Skeletal muscle satellite cell (primary cell): ENCODE measurements around the gene ANKRD33B.
A peak's percentile ranks its signal among the peaks of the same experiment; 100 is the strongest.

ENCODE experiments used
- H3K27me3 ChIP-seq: 2 replicates; pipeline ENCODE4 v1.7.0; 2013; ENCODE audit warnings: low read length; ENCODE audit not compliant: control insufficient read depth, insufficient read depth
- H3K36me3 ChIP-seq: 2 replicates; pipeline ENCODE4 v1.7.0; 2013; ENCODE audit warnings: mild to moderate bottlenecking, control low read depth, low read length; ENCODE audit not compliant: insufficient read depth
- H3K4me1 ChIP-seq: 2 replicates; pipeline ENCODE4 v1.7.0; 2013; ENCODE audit warnings: low read length; ENCODE audit not compliant: control insufficient read depth, insufficient read depth
- H3K4me2 ChIP-seq: 2 replicates; pipeline ENCODE4 v1.7.0; 2013; ENCODE audit warnings: mild to moderate bottlenecking, low read length
- H3K4me3 ChIP-seq: 2 replicates; pipeline ENCODE4 v1.7.0; 2013; ENCODE audit warnings: low read length
- H3K9ac ChIP-seq: 2 replicates; pipeline ENCODE4 v1.7.0; 2013; ENCODE audit warnings: mild to moderate bottlenecking, low read depth, low read length, moderate library complexity
- H3K9me3 ChIP-seq: replicated peaks from 2 replicates; pipeline ENCODE4 v1.7.0; 2013; ENCODE audit warnings: mild to moderate bottlenecking, control low read depth, low read length

Gene ANKRD33B

DNA sequence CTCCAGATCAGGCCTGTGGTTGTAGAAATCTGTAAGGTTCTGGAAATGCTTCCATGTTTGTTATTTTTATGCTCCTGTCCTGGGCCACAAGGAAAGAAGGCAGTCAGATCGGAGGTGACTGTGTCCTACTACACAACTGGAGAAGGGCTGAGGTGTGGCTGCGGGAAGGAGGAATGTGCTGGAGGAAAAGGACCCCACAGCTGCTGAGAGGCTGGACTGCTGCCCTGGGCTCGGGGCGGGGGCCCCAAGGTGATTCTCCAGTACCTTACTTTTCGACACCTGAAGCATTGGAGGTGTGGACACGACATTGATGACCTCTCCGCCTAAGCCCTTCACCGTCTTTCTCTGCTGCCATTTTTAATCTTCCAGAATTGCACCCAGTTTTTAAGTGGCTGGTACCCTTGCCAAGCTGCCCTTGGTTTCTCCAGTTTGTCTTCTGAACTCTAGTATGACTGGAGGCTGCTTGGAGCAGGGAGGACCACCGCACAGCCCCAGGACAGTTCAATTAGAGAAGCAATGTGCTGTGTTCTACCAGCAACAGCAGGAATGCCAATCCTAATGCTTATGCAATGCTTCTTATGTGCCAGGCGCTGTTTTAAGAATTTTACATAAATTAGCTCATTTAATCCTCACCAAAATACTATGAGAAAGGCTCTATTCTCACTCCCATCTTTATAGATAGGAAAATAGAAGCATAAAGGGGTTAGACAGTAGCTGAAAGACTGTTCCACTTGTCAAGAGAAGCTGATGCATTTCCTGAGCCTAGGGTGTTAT lies 13.5 kb upstream of the ANKRD33B start:
- H3K4me3 ChIP-seq = peak overlapping the region; percentile 31
- no peaks in the 10 kb centered on the region for H3K9me3 ChIP-seq
- H3K4me1 ChIP-seq = peaks cover 33% of the 10 kb centered on the region
- H3K36me3 ChIP-seq = no peaks in the 10 kb centered on the region
- H3K27me3 ChIP-seq = peaks cover 11% of the 10 kb centered on the region
- peak overlapping the region; percentile 67 for H3K9ac ChIP-seq
- peak overlapping the region; percentile 71 for H3K4me2 ChIP-seq

DNA sequence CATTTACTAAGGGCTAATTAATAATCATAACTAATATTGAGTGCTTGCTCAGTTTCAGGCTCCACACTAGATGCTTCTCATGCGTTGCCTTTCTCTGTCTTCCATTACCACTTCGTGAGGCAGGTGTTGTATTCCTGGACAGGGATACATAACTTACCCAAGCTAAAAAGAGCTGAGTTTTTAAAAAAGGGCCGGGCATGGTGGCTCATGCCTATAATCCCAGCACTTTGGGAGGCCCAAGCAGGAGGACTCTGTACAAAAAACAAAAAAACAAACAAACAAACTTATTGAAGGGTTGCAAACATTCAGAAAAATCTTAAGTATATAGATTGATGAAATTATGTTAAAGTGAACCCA lies 12.1 kb upstream of the ANKRD33B start:
- Histone ChIP-seq H3K36me3 (no peaks in the 10 kb centered on the region), H3K9me3 (no peaks in the 10 kb centered on the region), H3K4me2 (peak overlapping the region; percentile 71), H3K4me3 (peak overlapping the region; percentile 35), H3K4me1 (peaks cover 47% of the 10 kb centered on the region), H3K27me3 (no peaks in the 10 kb centered on the region), H3K9ac (peak overlapping the region; percentile 55)

DNA sequence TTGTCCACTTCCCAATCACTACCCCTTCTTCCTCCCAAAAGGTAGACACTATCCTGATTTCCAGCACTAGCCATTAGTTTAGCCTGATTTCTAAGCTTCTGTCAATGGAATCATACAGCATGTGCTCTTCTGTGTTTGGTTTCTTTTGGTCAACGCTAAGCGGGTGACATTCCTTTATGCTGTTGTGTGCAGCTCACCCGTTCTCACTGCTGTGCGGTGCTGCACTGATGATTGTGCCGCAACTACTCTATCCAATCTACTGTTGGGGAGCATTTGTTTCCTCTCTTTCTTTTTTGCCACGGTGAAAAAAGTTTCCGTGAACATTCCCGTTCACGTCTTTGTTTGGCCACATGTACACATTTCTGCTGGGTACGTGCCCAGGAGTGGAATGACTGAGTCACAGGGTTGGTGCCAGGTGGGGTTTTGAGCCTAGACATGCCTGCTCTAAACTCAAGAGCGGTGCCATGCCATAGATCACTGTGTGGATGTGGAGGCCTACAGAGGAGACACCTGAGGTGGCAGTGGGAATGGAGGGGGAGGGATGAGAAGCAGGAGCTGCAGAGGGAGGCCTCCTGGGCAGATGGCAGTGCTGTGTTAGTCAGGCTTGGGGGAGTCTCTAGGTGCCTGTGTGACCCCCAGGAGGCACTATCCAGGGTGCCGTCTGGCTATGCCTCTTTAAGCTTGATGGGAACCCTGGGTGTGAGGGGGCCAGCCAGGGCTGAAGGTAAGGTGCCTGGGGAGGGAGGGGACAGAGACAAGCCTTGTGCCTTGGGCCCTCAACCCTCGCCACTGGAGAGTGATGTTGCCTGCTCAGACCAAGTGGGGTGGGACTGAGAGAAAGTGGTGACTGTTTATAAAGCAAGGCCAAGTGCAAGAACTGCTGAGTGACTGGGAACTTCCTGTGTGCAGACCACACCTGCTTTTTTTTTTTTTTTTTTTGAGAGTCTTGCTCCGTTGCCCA lies 11.4 kb upstream of the ANKRD33B start:
- H3K4me2 ChIP-seq = no peak overlapping the region
- H3K4me3 ChIP-seq = no peak overlapping the region
- H3K27me3 ChIP-seq = no peaks in the 10 kb centered on the region
- no peaks in the 10 kb centered on the region for H3K9me3 ChIP-seq
- peak overlapping the region; percentile 55 for H3K9ac ChIP-seq
- H3K36me3 ChIP-seq = no peaks in the 10 kb centered on the region
- H3K4me1 ChIP-seq = peaks cover 53% of the 10 kb centered on the region

DNA sequence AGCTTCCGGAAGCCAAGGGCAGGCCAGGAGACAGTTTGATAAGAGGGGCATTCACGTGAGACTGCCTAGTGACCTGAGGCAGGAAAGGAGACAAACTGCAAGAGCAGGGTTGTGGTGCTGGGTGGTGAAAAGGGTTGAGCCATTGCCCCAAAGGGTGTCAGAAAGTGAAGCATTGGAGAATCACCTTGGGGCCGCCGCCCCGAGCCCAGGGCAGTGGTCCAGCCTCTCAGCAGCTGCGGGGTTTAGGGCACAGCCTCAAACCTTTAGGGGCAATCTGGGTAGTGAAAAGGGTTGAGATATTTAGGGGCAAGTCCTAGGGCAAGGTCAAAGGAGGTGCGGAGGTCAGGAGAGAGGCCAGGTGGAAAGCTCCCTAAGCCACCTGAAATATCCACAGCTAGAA lies 10.4 kb upstream of the ANKRD33B start:
- Histone ChIP-seq H3K9me3 (no peaks in the 10 kb centered on the region), H3K4me3 (no peak overlapping the region), H3K4me2 (no peak overlapping the region), H3K36me3 (no peaks in the 10 kb centered on the region), H3K9ac (no peak overlapping the region), H3K4me1 (peaks cover 58% of the 10 kb centered on the region), H3K27me3 (no peaks in the 10 kb centered on the region)

DNA sequence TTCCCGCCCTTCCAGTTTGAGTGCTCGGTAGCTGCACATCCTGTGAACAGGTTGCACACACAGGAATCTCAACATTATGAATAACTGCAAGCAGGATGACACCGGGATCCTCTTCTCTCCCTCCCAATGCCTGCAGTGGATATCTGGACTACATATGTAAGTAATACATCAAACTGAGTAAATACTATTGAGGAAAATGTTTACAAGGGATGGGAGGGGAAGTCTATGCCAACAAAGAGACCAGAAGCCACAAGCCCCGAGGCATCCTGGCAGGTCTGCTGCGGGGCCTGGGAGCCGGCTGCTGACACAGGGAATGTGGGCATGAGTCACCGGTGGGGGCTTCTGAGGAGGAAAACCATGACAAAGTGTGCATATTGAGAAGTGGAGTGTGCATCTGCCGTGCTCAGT lies 8.6 kb upstream of the ANKRD33B start:
- Histone ChIP-seq H3K27me3 (peaks cover 3% of the 10 kb centered on the region), H3K4me1 (peaks cover 55% of the 10 kb centered on the region), H3K36me3 (no peaks in the 10 kb centered on the region), H3K9me3 (no peaks in the 10 kb centered on the region), H3K4me3 (no peak overlapping the region), H3K4me2 (no peak overlapping the region), H3K9ac (no peak overlapping the region)

DNA sequence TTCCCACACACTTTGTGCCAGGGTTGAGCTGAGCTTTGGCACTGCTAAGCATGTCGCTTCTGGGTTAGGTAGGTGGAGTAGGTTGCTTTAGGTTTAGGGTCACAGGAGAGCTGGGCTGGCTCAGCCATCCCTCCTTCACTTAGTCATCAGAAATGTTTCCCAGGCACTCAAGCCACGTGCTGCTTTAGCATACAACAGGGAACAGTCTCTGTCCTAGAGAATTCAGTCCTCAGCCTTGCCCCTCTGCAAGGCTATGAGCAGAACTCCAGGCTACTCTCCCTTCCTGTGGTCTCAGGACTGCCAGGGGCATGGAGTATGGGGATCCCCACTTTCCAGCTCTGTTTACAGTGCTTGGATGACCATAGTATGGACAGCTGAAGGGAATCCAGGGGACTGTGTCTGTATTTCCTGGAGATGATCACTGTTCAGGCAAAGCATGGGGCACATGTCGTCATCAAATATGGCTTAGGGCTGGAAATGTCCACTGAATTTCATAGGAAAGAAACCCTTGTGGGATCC lies 7.5 kb upstream of the ANKRD33B start:
- H3K27me3 ChIP-seq = peaks cover 4% of the 10 kb centered on the region

DNA sequence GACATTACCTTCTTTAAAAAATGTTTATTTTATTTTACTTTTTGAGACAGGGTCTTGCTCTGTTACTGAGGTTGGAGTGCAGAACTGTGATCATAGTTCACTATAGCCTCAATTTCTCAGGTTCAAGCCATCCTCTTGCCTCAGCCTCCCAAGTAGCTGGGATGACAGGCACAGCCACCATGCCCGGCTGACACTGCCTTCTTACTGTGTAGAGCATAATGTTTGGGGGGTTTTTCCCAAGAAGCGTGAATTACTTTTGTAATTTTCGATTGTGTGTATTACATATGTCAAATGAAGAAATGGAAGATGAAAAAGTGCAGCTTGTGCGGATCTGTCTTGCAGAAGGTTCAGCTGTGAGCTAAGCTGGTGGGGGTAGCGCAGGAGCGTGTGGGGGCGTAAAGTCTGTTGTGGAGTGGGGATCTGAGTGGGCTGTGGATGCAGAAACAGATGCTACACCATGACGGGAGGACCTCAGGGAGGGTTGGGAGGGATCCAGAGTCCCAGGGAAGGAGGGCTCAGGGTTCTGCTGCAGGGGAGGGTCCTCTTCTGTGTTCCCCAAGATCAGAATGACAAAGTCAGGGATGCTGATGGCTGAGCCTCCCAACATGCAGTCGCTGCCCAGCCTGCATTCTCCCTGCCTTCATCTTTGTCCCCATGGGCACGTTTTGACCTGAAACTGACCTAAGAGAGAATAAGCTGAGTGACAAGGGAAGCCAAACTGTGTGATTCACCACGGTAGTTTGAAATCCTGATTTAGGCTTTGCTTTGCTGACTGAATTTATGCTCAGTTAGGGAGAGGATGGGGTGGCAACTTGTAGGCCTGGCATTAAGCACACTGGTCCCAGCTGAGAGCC lies 6.8 kb upstream of the ANKRD33B start:
- peaks cover 37% of the 10 kb centered on the region for H3K4me1 ChIP-seq
- H3K9ac ChIP-seq = no peak overlapping the region
- no peak overlapping the region for H3K4me3 ChIP-seq

More for the DNA sequence above, 7.5 kb upstream of the ANKRD33B start:
- H3K9me3 ChIP-seq = no peaks in the 10 kb centered on the region
- no peaks in the 10 kb centered on the region for H3K36me3 ChIP-seq
- no peak overlapping the region for H3K9ac ChIP-seq
- H3K4me2 ChIP-seq = peak overlapping the region; percentile 42
- peaks cover 45% of the 10 kb centered on the region for H3K4me1 ChIP-seq
- no peak overlapping the region for H3K4me3 ChIP-seq

DNA sequence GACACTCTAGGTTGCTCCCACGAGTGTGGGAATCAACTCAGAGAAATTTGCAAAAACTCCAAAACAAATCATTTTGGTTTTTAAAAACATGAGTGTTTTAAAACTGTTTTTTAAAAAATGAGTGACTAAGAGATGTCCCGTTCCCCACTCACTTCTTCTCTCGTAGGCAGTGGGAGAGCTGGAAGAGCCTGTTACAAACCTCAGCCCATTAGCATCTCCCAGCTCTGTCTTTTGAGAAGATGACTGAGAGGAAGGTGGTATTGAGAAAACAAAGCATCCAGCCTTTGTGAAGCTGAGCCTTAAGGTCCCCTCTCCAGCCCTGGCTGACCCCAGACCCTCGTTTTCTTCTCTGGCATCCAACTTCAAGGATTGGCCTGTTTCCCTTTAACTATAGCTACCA lies 4.7 kb upstream of the ANKRD33B start:
- Histone ChIP-seq H3K36me3 (no peaks in the 10 kb centered on the region), H3K4me1 (peaks cover 36% of the 10 kb centered on the region)

More for the DNA sequence above, 6.8 kb upstream of the ANKRD33B start:
- Histone ChIP-seq H3K9me3 (no peaks in the 10 kb centered on the region), H3K36me3 (no peaks in the 10 kb centered on the region), H3K4me2 (no peak overlapping the region), H3K27me3 (peaks cover 4% of the 10 kb centered on the region)

DNA sequence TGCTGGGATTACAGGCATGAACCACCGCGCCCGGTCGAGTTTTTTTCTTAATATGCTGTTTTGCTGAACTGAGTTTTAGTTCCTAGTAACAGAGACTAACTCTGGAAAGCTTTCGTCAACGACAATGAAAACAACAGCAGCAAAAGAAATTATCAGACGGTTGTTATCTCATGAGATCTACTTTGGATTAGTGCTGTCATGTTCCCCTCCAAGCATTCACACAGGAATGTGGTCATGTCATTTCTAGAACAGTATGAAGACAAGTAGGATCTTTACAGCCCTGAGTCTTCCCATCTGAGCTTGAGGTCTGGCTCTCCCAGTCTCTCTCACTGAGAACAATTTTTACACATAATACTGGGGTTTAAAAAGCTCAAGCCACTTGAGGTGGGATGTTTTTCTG lies 4.0 kb upstream of the ANKRD33B start:
- peaks cover 4% of the 10 kb centered on the region for H3K27me3 ChIP-seq
- H3K4me3 ChIP-seq = no peak overlapping the region
- H3K9me3 ChIP-seq = no peaks in the 10 kb centered on the region
- H3K4me2 ChIP-seq = no peak overlapping the region
- peaks cover 38% of the 10 kb centered on the region for H3K4me1 ChIP-seq
- no peak overlapping the region for H3K9ac ChIP-seq
- no peaks in the 10 kb centered on the region for H3K36me3 ChIP-seq

More for the DNA sequence above, 4.7 kb upstream of the ANKRD33B start:
- no peak overlapping the region for H3K4me3 ChIP-seq
- peaks cover 4% of the 10 kb centered on the region for H3K27me3 ChIP-seq
- no peaks in the 10 kb centered on the region for H3K9me3 ChIP-seq
- H3K4me2 ChIP-seq = no peak overlapping the region
- no peak overlapping the region for H3K9ac ChIP-seq

DNA sequence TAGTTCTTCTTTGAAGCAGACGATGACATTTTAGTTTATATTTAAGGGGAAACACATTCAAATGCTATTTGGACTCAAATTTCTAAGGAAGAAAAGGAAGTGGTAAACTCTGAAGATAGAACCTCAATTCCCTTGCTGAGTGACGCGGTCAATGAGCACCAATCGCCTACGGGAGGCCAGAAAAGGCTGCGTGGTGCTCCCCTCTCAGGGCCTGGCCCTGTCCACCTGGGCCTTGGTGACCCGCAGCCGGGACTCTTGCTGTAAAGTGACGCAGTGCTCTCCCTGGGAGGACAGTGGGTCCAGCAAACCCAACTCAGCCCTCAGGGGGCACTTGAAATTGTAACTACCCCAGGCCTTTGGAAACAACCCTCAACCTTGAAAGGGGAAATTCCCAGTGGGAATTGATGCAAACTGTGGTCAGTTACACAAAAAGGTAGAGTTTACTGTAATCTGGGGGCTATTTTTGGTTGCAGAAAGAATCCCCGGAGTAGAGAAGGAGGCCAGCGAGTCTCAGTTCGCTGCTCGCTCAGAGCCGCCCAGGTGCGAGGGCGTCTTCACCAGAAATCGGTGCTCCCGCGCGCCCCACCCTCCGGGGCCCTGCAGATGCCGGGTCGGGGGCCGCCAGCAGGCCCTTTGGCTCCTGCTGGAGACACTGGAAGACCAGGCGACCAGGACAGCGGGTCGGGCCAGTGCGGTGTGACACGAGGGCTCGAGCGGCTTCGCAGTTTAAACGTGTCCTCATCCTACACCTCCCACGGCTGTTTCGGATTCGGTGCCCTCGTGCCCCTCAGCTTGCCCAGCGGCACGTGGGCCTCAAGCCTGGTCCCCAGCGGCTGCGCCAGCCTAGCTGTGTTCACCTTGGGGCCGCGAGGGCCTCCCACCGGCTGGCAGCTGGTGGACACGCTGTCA lies 1.4 kb upstream of the ANKRD33B start:
- H3K27me3 ChIP-seq = peaks cover 4% of the 10 kb centered on the region
- peaks cover 21% of the 10 kb centered on the region for H3K4me1 ChIP-seq
- peak overlapping the region; percentile 84 for H3K4me3 ChIP-seq
- H3K9me3 ChIP-seq = no peaks in the 10 kb centered on the region
- H3K36me3 ChIP-seq = no peaks in the 10 kb centered on the region
- peak overlapping the region; percentile 87 for H3K9ac ChIP-seq
- H3K4me2 ChIP-seq = peak overlapping the region; percentile 98
